ENCODE measurements around the gene ABHD6. TPM values are rescaled to one million over a fixed set of nuclear protein-coding genes. Genes with fewer than 3 reads are reported as not detected.

The ABHD6 gene
- polyA plus RNA-seq, 1 donor, result 13.0 TPM

GRCh38 chr3:58342676-58343075 is 105.1 kb downstream of the ABHD6 start:
- no peak for DNase-seq

Other genes starting within 250 kb of the ABHD6 start
- 176 TPM for gene FLNB, start 229.4 kb upstream of the ABHD6 start, polyA plus RNA-seq (ENCODE audit: insufficient read length)
- 9.2 TPM for gene DNASE1L3, start 26.8 kb upstream of the ABHD6 start, polyA plus RNA-seq (ENCODE audit: insufficient read length)
- gene RPP14, start 68.5 kb downstream of the ABHD6 start, polyA plus RNA-seq (ENCODE audit: insufficient read length), result 27.4 TPM
- gene HTD2, start 68.7 kb downstream of the ABHD6 start, polyA plus RNA-seq (ENCODE audit: insufficient read length), result 15.1 TPM
- 32.5 TPM for gene PXK, start 95.1 kb downstream of the ABHD6 start, polyA plus RNA-seq (ENCODE audit: insufficient read length)
- gene PDHB, start 196.0 kb downstream of the ABHD6 start, polyA plus RNA-seq (ENCODE audit: insufficient read length), result 117 TPM